Skin of body (tissue), 2 donors: Measurements from ENCODE around the gene GALK2. TPM values are rescaled to one million over a fixed set of nuclear protein-coding genes. Genes with fewer than 3 reads are reported as not detected.
"Not testable (repeated sequence)": the region's sequence is repeated elsewhere in the genome, so short reads cannot be mapped to it uniquely, and the experiment has no call there.

Source experiments
- DNase-seq: peaks from one replicate; lab custom pipeline; 2025; lab: John Stamatoyannopoulos, UW
- total RNA-seq: library from RNA; depleted of rRNA; stranded (reverse); fragments of >200 nt; gene quantifications from one replicate; pipeline ENCODE4 v1.2.3, GENCODE V29; 2014

Gene GALK2
- total RNA-seq, 1 donor from 2014 or later, result 38.5 TPM

GRCh38 chr15:49215768-49216739 is 46.0 kb downstream of the GALK2 start:
- DNase-seq, result no peak

- no peak for DNase-seq
Observed at GRCh38 chr15:49223536-49224274, 53.7 kb downstream of the GALK2 start.

GRCh38 chr15:49225572-49226281 is 55.7 kb downstream of the GALK2 start:
- no peak for DNase-seq

GRCh38 chr15:49227602-49228001 is 57.6 kb downstream of the GALK2 start:
- DNase-seq, result no peak

GRCh38 chr15:49229922-49230321 is 59.9 kb downstream of the GALK2 start:
- no peak for DNase-seq

GRCh38 chr15:49232236-49232806 is 62.3 kb downstream of the GALK2 start:
- DNase-seq, result no peak

GRCh38 chr15:49235446-49236124 is 65.5 kb downstream of the GALK2 start:
- DNase-seq, result peak; percentile 94

GRCh38 chr15:49236869-49237268 is 66.8 kb downstream of the GALK2 start:
- DNase-seq, result peak; percentile 10

GRCh38 chr15:49238342-49238741 is 68.3 kb downstream of the GALK2 start:
- peak; percentile 81 for DNase-seq

GRCh38 chr15:49239105-49239504 is 69.1 kb downstream of the GALK2 start:
- no peak for DNase-seq

- DNase-seq, result no peak
Observed at GRCh38 chr15:49242820-49243219, 72.8 kb downstream of the GALK2 start.

GRCh38 chr15:49247556-49248110 is 77.6 kb downstream of the GALK2 start:
- DNase-seq, result no peak

- peak; percentile 17 for DNase-seq
Observed at GRCh38 chr15:49248291-49248690, 78.2 kb downstream of the GALK2 start.

GRCh38 chr15:49255966-49256759 is 86.1 kb downstream of the GALK2 start:
- DNase-seq, result no peak

GRCh38 chr15:49265117-49265516 is 95.1 kb downstream of the GALK2 start:
- DNase-seq, result not testable (repeated sequence)

- DNase-seq, result no peak
Observed at GRCh38 chr15:49265911-49266310, 95.9 kb downstream of the GALK2 start.

GRCh38 chr15:49270541-49271421 is 100.7 kb downstream of the GALK2 start:
- DNase-seq, result no peak

GRCh38 chr15:49273734-49274318 is 103.8 kb downstream of the GALK2 start:
- no peak for DNase-seq
